ENCODE data around the gene CDKAL1. TPM values are rescaled to one million over a fixed set of nuclear protein-coding genes. Genes with fewer than 3 reads are reported as not detected.
A peak's percentile ranks its signal among the peaks of the same experiment; 100 is the strongest.

Gene CDKAL1
- total and polyA plus RNA-seq, 2 of the 13 experiments (the other 11 are each of a cell fraction or from before 2014, with no cell fraction given), result 9.5 to 27.7 TPM

DNA sequence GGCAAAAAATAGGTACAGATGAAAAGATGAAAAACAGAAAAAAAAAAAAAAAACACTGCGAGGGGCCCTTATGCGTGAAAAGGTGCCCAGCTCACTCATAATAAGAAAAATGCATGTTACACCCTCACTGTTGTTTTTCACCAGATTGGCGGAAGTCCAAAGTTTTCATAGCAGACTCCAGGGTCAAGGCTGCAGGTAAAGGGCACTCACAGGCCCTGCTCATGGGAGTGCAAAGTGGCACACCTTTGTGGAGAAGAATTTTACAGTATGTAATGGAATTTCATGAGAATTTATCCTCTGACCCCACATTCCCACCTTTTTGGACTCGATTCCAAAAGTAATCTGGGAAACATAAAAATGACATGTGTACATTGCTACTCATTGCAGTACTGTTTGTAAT lies 108.2 kb downstream of the CDKAL1 start:
- Histone ChIP-seq H3K27me3 (ENCODE audit: control insufficient read depth in 1 of 2, insufficient read depth in 2 of 2, low read length in 2 of 2) (no peaks in the 10 kb centered on the region), H3K4me2 (ENCODE audit: low read depth, low read length) (no peak overlapping the region), H3K36me3 (replicated peaks in 1 of 2; ENCODE audit: control insufficient read depth in 1 of 2, insufficient read depth in 2 of 2, low read length in 2 of 2) (no peaks in the 10 kb centered on the region; a peak in 2 of 5 replicates), H3K4me1 (ENCODE audit: insufficient read depth, low read length) (peaks cover 25% of the 10 kb centered on the region), H3K9me3 (ENCODE audit: low read length) (no peaks in the 10 kb centered on the region), H3K9ac (ENCODE audit: insufficient read depth, low read depth, low read length) (no peak overlapping the region), H3K27ac (ENCODE audit: extremely low read length, insufficient read depth, low read length) (peak overlapping the region; percentile 29), H4K20me1 (ENCODE audit: insufficient read depth, low read length) (no peaks in the 10 kb centered on the region), H3K4me3 (replicated peaks in 1 of 3; ENCODE audit: insufficient read depth in 1 of 3, low read depth in 2 of 3, low read length in 3 of 3) (no peak overlapping the region), H3K79me2 (ENCODE audit: insufficient read depth, low read length) (no peaks in the 10 kb centered on the region), H2AFZ (ENCODE audit: low read length) (no peak overlapping the region)
- ChIA-PET CTCF (ENCODE audit: low intra/inter-chr PET ratio, low total read pairs) (no interaction called here), POLR2A (no interaction called here)
- intact Hi-C loops (cut with micrococcal nuclease; ENCODE audit: unreplicated experiment) (no loop called here), in situ Hi-C loops (cut with HindIII; ENCODE audit: extremely low pct_ligation_motif_present, low pct_unique_long_range_greater_than_20kb) (no loop called here)
- WGBS (ENCODE audit: low lambda C conversion rate), result 67% methylated on average over 4 of the region's 4 CpGs
- ATAC-seq (peak; percentile 75), DNase-seq (ENCODE audit: low spot score) (peak; percentile 77), FAIRE-seq (no peak)
- no TSS peak for BruUV-seq (replicated peaks)
- no peak for TF ChIP-seq MED13 (CRISPR knock-in tag; IDR thresholded peaks at IDR 0.05)
- TF ChIP-seq ATF1 (CRISPR knock-in tag; IDR thresholded peaks at IDR 0.05), result no peak
- TF ChIP-seq, protein P1, sequence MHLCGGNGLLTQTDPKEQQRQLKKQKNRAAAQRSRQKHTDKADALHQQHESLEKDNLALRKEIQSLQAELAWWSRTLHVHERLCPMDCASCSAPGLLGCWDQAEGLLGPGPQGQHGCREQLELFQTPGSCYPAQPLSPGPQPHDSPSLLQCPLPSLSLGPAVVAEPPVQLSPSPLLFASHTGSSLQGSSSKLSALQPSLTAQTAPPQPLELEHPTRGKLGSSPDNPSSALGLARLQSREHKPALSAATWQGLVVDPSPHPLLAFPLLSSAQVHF (CRISPR knock-in tag; IDR thresholded peaks at IDR 0.05), result no peak
- TF ChIP-seq FOXP1 (IDR thresholded peaks at IDR 0.05), result no peak
- peak; percentile 31; the same call in 1 of the 2 replicates for TF ChIP-seq FOXP1 (CRISPR knock-in tag; IDR thresholded peaks at IDR 0.05)
- no peak for TF ChIP-seq CENPT (CRISPR knock-in tag; IDR thresholded peaks at IDR 0.05; ENCODE audit: low read depth)
- TF ChIP-seq SMAD3 (CRISPR knock-in tag; IDR thresholded peaks at IDR 0.05), result no peak
- 0 out of 2 replicates have a peak, but pooled peaks have one; percentile 16 for TF ChIP-seq ZFY (CRISPR knock-in tag; IDR thresholded peaks at IDR 0.05)
- TF ChIP-seq, protein P2, sequence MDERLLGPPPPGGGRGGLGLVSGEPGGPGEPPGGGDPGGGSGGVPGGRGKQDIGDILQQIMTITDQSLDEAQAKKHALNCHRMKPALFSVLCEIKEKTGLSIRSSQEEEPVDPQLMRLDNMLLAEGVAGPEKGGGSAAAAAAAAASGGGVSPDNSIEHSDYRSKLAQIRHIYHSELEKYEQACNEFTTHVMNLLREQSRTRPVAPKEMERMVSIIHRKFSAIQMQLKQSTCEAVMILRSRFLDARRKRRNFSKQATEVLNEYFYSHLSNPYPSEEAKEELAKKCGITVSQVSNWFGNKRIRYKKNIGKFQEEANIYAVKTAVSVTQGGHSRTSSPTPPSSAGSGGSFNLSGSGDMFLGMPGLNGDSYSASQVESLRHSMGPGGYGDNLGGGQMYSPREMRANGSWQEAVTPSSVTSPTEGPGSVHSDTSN (CRISPR knock-in tag; IDR thresholded peaks at IDR 0.05), result no peak
- peak; percentile 25; the same call in 1 of the 2 replicates for TF ChIP-seq SOX5 (CRISPR knock-in tag; IDR thresholded peaks at IDR 0.05; ENCODE audit: borderline replicate concordance)
- TF ChIP-seq ZNF788 (CRISPR knock-in tag; IDR thresholded peaks at IDR 0.05; ENCODE audit: borderline replicate concordance), result no peak
- TF ChIP-seq RCOR2 (CRISPR knock-in tag; IDR thresholded peaks at IDR 0.05), result peak; percentile 56; the same call in 1 of the 2 replicates
- TF ChIP-seq ELF4 (CRISPR knock-in tag; IDR thresholded peaks at IDR 0.05; ENCODE audit: borderline replicate concordance), result no peak
- peak; percentile 90 to 94 for TF ChIP-seq NR2F1 (CRISPR knock-in tag; IDR thresholded peaks at IDR 0.05)
- peak; percentile 67; the same call in 1 of the 2 replicates for TF ChIP-seq NFIC (IDR thresholded peaks at IDR 0.05; ENCODE audit: low read length)
- TF ChIP-seq ZNF451 (CRISPR knock-in tag; IDR thresholded peaks at IDR 0.05), result no peak
- TF ChIP-seq SOX13 (IDR thresholded peaks at IDR 0.05), result no peak
- peak in 1 of 2 experiments; percentile 49; a peak in 1 of 4 replicates for TF ChIP-seq SOX13 (CRISPR knock-in tag; conservative IDR thresholded peaks at IDR 0.05 in 1 of 2, IDR thresholded peaks at IDR 0.05 in 1 of 2)
- TF ChIP-seq ZNF883 (CRISPR knock-in tag; IDR thresholded peaks at IDR 0.05; ENCODE audit: not compliant biosample characterization), result no peak
- no peak for TF ChIP-seq EHMT2 (IDR thresholded peaks at IDR 0.05; ENCODE audit: borderline replicate concordance, low read depth, low read length)
- peak; percentile 87 for TF ChIP-seq HNF4A (CRISPR knock-in tag; IDR thresholded peaks at IDR 0.05)
- TF ChIP-seq, protein P3, sequence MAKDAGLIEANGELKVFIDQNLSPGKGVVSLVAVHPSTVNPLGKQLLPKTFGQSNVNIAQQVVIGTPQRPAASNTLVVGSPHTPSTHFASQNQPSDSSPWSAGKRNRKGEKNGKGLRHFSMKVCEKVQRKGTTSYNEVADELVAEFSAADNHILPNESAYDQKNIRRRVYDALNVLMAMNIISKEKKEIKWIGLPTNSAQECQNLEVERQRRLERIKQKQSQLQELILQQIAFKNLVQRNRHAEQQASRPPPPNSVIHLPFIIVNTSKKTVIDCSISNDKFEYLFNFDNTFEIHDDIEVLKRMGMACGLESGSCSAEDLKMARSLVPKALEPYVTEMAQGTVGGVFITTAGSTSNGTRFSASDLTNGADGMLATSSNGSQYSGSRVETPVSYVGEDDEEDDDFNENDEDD (CRISPR knock-in tag; IDR thresholded peaks at IDR 0.05; ENCODE audit: borderline replicate concordance), result no peak
- TF ChIP-seq NR2F6 (IDR thresholded peaks at IDR 0.05), result peak; percentile 92
- TF ChIP-seq NR2F6 (CRISPR knock-in tag; IDR thresholded peaks at IDR 0.05), result peak; percentile 97
- TF ChIP-seq HOXA3 (CRISPR knock-in tag; IDR thresholded peaks at IDR 0.05), result peak; percentile 42; the same call in 1 of the 2 replicates
